ENCODE measurements around the gene UHRF1.

- no peak for TF ChIP-seq CTCF (conservative IDR thresholded peaks at IDR 0.05; ENCODE audit: low read depth, low read length)
- no peak for TF ChIP-seq RAD21 (IDR thresholded peaks at IDR 0.05; ENCODE audit: low read length)
- TF ChIP-seq RCOR1 (IDR thresholded peaks at IDR 0.05; ENCODE audit: insufficient replicate concordance, low read length): peak; percentile 96
These were observed 39.1 kb upstream of the UHRF1 start for GRCh38 chr19:4870025-4870700.
